Superior temporal gyrus (tissue), 1 donor: Measurements from ENCODE around the gene CHL1.
A peak's percentile ranks its signal among the peaks of the same experiment; 100 is the strongest.

Experiments
- DNase-seq: peaks from one replicate; pipeline ENCODE4 v3.0.0-alpha.2; 2016; ENCODE audit errors: extremely low spot score

CHL1 gene

DNA sequence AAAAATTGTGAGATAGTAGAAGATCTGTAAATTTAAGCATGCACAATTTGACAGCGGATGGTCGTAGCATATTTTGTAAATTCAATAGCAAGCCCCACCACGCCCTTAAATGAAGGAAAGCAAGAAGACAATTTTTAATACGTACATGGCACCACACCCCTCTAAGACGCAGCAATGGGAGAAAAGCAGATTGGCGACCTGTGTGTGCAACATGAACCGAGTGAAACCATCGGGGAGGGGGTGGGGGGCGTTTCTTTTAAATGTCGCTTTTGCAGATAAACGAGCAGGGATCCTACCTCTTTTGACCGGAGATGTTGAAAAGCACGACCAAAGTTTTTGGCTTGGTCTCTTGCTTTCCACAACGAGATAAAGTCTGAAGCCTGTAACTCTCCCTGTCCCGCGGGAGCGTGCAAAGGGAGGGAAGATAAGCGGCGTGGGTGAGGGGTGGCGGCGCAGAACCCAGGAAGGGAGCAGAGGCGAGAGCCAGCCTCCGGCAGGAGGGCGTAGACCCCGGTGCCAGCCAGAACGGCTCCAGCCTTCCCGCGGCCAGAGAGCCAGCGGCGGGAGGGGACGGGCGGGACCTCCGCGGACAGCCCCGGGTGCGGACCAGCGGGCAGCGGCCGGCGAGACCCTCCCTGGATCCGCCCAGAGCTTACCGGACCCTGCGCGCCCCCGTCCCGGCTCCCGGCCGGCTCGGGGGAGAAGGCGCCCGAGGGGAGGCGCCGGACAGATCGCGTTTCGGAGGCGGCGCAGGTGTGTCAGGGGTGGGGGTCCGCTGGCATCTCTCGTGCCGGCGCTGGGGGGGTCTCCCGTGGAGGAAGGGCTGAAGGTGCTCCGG lies at the start of gene CHL1:
CHL1 (plus strand) TSS at position 453 of the 838 bp plus-strand sequence. CDS start 123,014 bp downstream, outside the sequence.
- peak; percentile 56 for DNase-seq

DNA sequence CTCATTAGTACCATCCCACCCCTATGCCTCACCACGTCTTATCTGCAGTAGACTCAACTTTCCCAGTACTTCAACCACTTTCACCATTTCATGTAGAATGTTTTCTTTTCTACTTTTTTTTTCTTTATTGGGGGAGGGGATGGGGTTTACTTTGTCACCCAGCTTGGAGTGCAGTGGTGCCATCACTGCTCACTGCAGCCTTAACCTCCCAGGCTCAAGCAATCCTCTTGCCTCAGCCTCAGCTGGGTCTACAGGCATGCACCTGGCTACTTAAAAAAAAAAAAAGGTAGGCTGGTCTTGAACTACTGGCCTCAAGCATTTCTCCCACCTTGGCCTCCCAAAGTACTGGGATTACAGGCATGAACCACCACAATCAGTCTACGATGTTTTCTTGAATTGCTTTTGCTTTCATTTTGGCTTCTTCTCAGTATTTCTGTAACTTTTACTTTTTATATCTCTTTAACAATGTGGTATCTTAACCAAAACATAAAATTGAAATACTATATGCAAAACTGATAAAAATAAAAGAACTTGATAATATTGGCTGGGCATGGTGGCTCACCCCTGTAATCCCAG lies 44.9 kb upstream of the CHL1 start:
- no peak for DNase-seq

DNA sequence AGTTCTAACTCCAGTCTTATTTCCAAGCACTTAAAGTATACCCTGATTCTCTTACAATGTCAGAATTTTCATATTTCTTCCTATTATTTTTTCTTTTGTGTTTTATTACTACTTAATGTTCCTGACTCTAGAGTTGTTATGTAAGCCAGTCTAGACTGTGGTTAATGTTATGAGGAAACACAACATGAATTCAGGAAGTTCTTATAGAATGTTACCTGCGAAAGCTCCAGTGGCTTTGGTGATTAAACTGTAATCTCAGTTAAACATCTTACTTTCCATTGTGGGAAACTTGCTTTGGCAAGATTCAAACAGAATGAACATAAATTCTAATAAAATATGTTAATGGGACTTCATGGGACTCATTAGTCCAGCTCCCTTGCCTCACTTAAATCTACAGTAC lies 36.6 kb upstream of the CHL1 start:
- DNase-seq, result no peak

- no peak for DNase-seq
Observed at GRCh38 chr3:166071-166470, 30.5 kb upstream of the CHL1 start.

- no peak for DNase-seq
Observed at GRCh38 chr3:166799-167198, 29.8 kb upstream of the CHL1 start.

DNA sequence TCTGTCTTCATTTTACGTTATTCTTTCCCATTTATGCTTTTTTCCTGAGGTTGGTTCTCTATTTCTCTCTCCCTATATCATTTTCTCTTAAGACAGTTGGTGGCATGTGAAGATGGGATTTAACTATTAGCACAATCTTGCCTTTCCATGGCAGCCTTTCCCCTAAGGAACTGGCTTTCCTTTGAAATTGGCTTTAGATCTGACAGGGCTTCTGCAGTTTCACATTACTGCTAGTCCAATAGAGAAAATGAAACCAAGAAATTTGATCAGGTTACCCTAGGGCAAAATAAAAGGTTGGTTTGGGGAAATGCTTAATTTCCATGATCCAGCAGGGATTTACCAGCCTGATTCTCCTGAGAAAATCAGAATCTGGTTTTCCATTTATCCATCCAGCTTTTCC lies 22.7 kb upstream of the CHL1 start:
- no peak for DNase-seq

DNA sequence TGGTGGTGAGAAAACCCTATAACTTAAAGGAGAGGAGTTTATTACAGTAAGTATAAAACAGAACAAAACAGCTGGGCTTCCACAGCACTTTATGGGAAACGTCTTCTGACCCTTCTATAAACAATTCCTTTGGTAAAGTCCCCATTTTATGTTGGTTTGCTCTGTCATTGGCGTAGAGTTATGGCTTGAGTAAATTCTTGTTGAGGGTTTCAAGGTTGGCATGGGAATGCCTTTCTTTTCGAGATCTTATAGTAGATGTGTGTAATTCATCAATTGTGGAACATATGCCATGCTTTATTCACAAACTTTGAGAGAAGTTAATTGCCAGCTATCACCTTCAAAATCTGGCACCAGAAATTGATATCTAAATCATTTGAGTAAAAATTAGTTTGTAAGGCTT lies 11.6 kb upstream of the CHL1 start:
- no peak for DNase-seq

DNA sequence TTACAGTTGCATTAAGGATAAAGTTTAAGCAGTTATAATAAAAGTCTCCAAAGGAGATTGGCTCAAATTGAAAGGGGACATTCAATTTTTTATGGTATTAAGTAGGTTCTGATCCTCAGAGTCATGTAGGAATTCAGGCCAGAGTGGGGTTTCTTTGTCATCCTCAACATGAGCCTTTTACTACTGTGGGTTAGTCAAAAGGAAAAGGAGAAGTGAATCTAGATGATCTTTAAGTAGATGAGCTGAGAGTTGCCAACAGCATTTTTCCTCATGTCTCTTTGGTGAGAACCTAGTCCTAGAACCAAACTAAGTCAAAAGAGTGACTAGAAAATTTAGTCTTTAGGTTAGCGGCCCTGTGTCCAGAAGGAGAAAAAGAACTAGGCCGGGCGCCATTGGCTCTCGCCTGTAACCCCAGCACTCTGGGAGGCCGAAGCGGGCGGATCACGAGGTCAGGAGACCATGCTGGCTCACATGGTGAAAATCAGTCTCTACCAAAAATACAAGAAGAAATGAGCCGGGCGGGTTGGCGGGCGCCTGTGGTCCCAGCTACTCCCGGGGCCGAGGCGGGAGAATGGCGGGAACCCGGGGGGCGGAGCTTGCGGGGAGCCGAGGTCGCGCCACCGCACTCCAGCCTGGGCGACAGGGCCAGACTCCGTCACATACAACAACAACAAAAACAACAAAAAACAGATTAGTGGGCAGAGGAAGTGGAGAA lies 4.2 kb upstream of the CHL1 start:
- DNase-seq, result no peak

DNA sequence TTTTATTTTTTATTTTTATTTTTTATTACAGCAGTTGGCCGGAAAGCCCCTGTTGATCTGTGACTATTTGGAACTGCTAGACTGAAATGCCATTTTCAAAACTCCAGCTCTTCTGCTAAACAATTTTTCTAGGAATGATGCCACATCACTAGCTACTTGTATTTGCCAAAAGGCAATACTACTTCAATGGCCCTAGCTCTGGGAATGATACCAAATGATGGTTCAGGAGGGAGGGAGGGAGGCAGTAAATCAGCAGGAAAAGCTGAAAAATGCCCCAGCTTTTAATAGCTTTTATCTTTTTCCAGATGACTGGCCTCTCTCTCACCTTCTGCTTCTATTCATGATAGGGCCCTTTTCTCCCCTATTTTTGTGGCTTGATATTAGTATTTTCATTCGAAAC lies 2.6 kb upstream of the CHL1 start:
- no peak for DNase-seq

DNA sequence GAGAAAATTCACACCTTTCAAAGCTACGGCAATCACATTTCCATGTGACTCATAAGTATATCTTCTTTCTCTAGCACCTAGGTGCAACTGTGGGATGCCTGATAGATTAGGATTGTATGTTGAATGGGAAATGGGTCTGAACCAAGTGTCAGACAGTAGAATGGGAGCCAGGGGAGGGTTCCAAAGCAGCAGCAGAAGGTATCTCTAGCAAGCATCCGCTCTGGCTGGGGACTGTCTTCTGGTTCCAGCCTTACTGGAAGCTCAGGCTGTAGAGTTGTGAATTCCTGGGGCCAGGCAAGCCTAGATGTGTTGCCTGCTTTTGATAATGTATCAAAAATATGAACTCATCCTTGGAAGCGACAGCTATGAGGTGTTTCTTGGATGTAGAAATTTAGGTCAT lies 2.1 kb upstream of the CHL1 start:
- no peak for DNase-seq

DNA sequence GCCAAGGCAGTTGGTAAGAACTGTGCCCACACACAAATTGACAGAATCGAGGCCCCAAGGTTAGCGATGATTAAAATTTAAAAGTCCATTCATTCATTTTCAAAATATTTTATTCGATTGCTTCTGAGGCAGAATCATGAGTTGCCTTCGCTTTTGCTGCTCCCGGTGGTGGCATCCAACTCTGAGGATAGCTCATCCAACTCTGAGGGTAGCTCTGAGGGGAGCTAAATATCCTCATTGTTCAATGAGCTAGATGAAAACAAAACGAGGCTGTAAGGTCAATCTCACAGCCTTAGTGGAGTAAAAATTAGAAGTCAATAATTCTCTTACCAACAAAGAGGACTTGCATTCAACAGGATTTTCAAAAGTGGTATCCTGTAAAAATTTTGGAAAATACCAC lies 897 bp upstream of the CHL1 start:
- peak; percentile 67 for DNase-seq

DNA sequence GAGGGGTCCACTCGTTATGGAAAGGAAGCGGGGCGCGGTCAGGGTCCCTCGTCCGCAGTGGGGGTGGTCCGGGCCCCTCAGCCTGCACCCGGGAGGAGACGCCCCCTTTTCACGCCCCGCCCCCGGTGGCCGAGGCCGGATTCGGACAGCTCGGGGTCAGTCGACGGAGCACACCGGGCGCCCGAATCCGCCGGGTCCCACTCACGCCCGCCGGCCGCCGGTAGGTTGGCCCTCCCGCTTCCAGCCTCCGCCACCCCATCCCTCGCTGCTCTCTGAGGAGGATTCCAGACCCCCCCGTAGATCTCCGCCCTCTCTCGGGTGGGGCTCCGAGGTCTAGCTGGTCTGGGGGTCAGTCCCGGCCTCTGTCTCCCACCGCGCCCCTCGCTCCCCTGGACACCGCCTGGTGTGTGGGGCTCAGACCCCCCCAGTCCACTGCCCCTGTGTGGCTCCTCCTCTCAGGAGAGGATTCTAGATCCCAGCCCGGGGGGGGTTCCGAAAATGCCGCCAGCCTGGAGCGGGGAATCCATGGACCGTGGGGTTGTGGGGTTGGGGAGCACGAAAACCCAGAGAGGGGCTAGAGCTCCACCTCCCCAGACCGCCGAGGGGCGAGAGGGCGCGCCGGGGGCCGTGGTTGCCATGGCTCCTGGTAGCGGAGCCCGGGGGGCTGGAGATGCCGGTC lies 725 bp downstream of the CHL1 start:
- no peak for DNase-seq

GRCh38 chr3:197828-198491 lies 1.4 kb downstream of the CHL1 start:
- no peak for DNase-seq

DNA sequence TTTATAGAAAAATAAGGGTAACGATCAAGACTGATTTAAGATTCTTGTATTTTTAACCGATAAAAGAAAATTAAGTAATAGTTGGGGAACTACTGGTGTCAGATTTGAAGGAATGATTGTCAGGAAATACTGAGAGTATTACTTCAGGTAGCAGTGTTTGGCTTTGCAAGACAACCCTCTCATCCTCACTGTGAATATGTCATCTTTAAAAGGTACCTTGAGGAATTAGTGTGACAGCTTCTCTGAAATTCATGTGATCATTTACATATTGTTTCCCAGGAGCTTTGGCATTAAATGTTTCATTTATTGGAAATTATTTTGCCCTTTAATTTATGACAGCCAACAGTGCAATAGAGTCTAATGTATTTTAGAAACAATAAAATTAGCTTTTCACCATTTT lies 3.3 kb downstream of the CHL1 start:
- peak; percentile 38 for DNase-seq

- DNase-seq, result no peak
Observed at GRCh38 chr3:200758-201325, 4.3 kb downstream of the CHL1 start.

GRCh38 chr3:204102-204501 lies 7.5 kb downstream of the CHL1 start:
- no peak for DNase-seq

DNA sequence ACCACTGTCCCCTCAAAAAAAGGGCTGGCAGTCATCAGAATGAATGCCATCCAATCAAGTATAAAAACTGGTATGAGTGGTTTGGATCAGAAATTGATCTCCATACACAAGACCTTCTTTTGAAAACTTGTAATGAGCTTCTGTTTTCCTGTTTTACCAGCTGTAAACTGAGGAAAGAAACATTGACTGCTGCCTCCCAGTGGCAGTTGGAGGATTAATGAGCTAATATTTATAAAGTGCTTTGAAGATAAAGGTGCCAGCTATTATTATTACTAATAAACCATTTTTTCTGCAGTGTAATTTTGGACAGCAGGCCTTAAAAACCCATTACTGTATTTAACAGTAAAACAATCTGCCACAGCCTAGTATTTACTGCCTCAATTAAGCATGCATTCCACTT lies 11.4 kb downstream of the CHL1 start:
- DNase-seq, result peak; percentile 8

GRCh38 chr3:210669-211068 lies 14.1 kb downstream of the CHL1 start:
- no peak for DNase-seq

DNA sequence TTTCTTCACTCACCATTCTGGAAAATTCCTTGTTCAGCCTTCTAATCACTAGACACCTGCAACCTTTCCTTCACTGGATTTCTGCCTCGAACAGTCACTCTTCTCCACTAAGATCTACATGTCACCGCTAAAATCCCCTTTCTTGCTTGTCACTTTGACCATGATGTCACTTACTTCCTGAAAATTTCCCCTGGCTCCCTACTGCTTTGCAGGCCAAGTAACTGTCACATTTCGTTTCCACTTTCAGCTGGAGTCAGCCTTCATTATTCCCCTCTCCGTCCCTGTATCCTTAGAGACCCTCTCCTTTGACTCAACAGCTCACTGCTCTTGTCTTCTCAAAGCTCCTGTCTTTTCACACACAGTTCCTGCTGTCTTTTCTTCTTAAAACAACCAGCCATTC lies 15.9 kb downstream of the CHL1 start:
- no peak for DNase-seq

GRCh38 chr3:217099-217813 lies 20.7 kb downstream of the CHL1 start:
- DNase-seq, result no peak

GRCh38 chr3:217948-218347 lies 21.4 kb downstream of the CHL1 start:
- no peak for DNase-seq
